ENCODE measurements around the gene KRT7. TPM values are rescaled to one million over a fixed set of nuclear protein-coding genes. Genes with fewer than 3 reads are reported as not detected.
A peak's percentile ranks its signal among the peaks of the same experiment; 100 is the strongest.

The KRT7 gene
- total RNA-seq, 1 donor from 2014 or later = not detected

GRCh38 chr12:52246720-52247621 lies 13.9 kb downstream of the KRT7 start:
- H3K9me3 Mint-ChIP-seq = no peaks in the 10 kb centered on the region
- no peak for DNase-seq (ENCODE audit: low read depth, low spot score)
- H3K4me3 Mint-ChIP-seq = no peak overlapping the region
- no peaks in the 10 kb centered on the region for H3K36me3 Mint-ChIP-seq (ENCODE audit: low read depth)
- TF ChIP-seq CTCF (conservative IDR thresholded peaks at IDR 0.05) = no peak
- H3K27me3 Mint-ChIP-seq (ENCODE audit: low read depth) = peaks cover 41% of the 10 kb centered on the region
- no peak overlapping the region for H3K27ac Mint-ChIP-seq (ENCODE audit: unreplicated experiment)
- H3K4me1 Mint-ChIP-seq = peaks cover 33% of the 10 kb centered on the region

- Mint-ChIP-seq H3K36me3 (ENCODE audit: low read depth) (no peaks in the 10 kb centered on the region), H3K27ac (ENCODE audit: unreplicated experiment) (no peak overlapping the region), H3K4me3 (no peak overlapping the region), H3K9me3 (no peaks in the 10 kb centered on the region), H3K4me1 (peaks cover 39% of the 10 kb centered on the region), H3K27me3 (ENCODE audit: low read depth) (peaks cover 44% of the 10 kb centered on the region)
- no peak for DNase-seq (ENCODE audit: low read depth, low spot score)
- no peak for TF ChIP-seq CTCF (conservative IDR thresholded peaks at IDR 0.05)
Observed at GRCh38 chr12:52247622-52248540, 14.8 kb downstream of the KRT7 start.

- DNase-seq (ENCODE audit: low read depth, low spot score) = no peak
- Mint-ChIP-seq H3K4me3 (no peak overlapping the region), H3K9me3 (no peaks in the 10 kb centered on the region)
Observed at GRCh38 chr12:52248541-52249461, 15.8 kb downstream of the KRT7 start.

GRCh38 chr12:52249511-52250047 lies 16.5 kb downstream of the KRT7 start:
- peaks cover 38% of the 10 kb centered on the region for H3K4me1 Mint-ChIP-seq
- H3K4me3 Mint-ChIP-seq = no peak overlapping the region
- peak overlapping the region; percentile 37 for H3K27ac Mint-ChIP-seq (ENCODE audit: unreplicated experiment)
- H3K36me3 Mint-ChIP-seq (ENCODE audit: low read depth) = no peaks in the 10 kb centered on the region
- H3K9me3 Mint-ChIP-seq = no peaks in the 10 kb centered on the region
- TF ChIP-seq CTCF (conservative IDR thresholded peaks at IDR 0.05) = no peak
- no peak for DNase-seq (ENCODE audit: low read depth, low spot score)
- H3K27me3 Mint-ChIP-seq (ENCODE audit: low read depth) = peaks cover 47% of the 10 kb centered on the region

More at GRCh38 chr12:52248541-52249461, 15.8 kb downstream of the KRT7 start:
- H3K27me3 Mint-ChIP-seq (ENCODE audit: low read depth) = peaks cover 44% of the 10 kb centered on the region
- peaks cover 38% of the 10 kb centered on the region for H3K4me1 Mint-ChIP-seq
- H3K27ac Mint-ChIP-seq (ENCODE audit: unreplicated experiment) = peak overlapping the region; percentile 35
- no peaks in the 10 kb centered on the region for H3K36me3 Mint-ChIP-seq (ENCODE audit: low read depth)
- TF ChIP-seq CTCF (conservative IDR thresholded peaks at IDR 0.05) = no peak

Data from neural crest cell (in vitro differentiated cells).